ENCODE results near the gene TRIM31. TPM values are rescaled to one million over a fixed set of nuclear protein-coding genes. Genes with fewer than 3 reads are reported as not detected.

TRIM31 gene
- polyA plus RNA-seq, 1 donor (not counting 4 experiments of a cell fraction or from before 2014, with no cell fraction given) = not detected

- TF ChIP-seq CTCF (optimal IDR thresholded peaks at IDR 0.05 in 1 of 3, IDR thresholded peaks at IDR 0.05 in 1 of 3, conservative IDR thresholded peaks at IDR 0.05 in 1 of 3; ENCODE audit: extremely low read depth in 1 of 3, insufficient read depth in 2 of 3, low read length in 3 of 3) (no peak), EZH2 (IDR thresholded peaks at IDR 0.05; ENCODE audit: low read length) (no peak)
- peaks cover 17% of the 10 kb centered on the region for H3K4me1 ChIP-seq (ENCODE audit: control insufficient read depth, extremely low read depth, insufficient read depth, low read length)
- no peak overlapping the region for H3K27ac ChIP-seq (ENCODE audit: control insufficient read depth, insufficient read depth, low read length)
- no peaks in the 10 kb centered on the region for H3K79me2 ChIP-seq (ENCODE audit: control insufficient read depth, insufficient read depth, low read length)
- no peak overlapping the region for H3K4me3 ChIP-seq (ENCODE audit: control insufficient read depth in 2 of 3, extremely low read depth in 1 of 3, insufficient read depth in 2 of 3, low read depth in 1 of 3, low read length in 3 of 3)
- H3K27me3 ChIP-seq (ENCODE audit: control insufficient read depth, extremely low read depth, insufficient read depth, low read length) = no peaks in the 10 kb centered on the region
- H3K4me2 ChIP-seq (ENCODE audit: control insufficient read depth, extremely low read depth, insufficient read depth, low read depth, low read length) = no peak overlapping the region
- H3K9ac ChIP-seq (ENCODE audit: control insufficient read depth, extremely low read depth, insufficient read depth, low read length) = no peak overlapping the region
- H3K36me3 ChIP-seq (ENCODE audit: control insufficient read depth in 2 of 2, extremely low read depth in 1 of 2, insufficient read depth in 2 of 2, low read length in 2 of 2) = no peaks in the 10 kb centered on the region
- no peaks in the 10 kb centered on the region for H3K9me3 ChIP-seq (ENCODE audit: control insufficient read depth, low read depth, low read length)
- dilution Hi-C loops (cut with MboI; ENCODE audit: extremely low pct_ligation_motif_present, low sequenced_read_pairs) = no loop called here
- H4K20me1 ChIP-seq (ENCODE audit: control insufficient read depth, extremely low read depth, insufficient read depth, low read length) = no peaks in the 10 kb centered on the region
- H2AFZ ChIP-seq (ENCODE audit: control insufficient read depth, low read length) = no peak overlapping the region
- DNase-seq (ENCODE audit: low read depth, low spot score) (no peak), FAIRE-seq (no peak)
- no peaks in the 10 kb centered on the region for H3K9me1 ChIP-seq (ENCODE audit: control insufficient read depth, extremely low read depth, insufficient read depth, low read length)
These were observed 25.0 kb downstream of the TRIM31 start for GRCh38 chr6:30087876-30088275.

- no peaks in the 10 kb centered on the region for H3K79me2 ChIP-seq (ENCODE audit: control insufficient read depth, insufficient read depth, low read length)
- FAIRE-seq = no peak
- dilution Hi-C loops (cut with MboI; ENCODE audit: extremely low pct_ligation_motif_present, low sequenced_read_pairs) = loop anchor here (10.0 kb wide), 1 partner anchor 58 kb away; the partner anchor contains the start of gene TRIM40
- no peak overlapping the region for H3K9ac ChIP-seq (ENCODE audit: control insufficient read depth, extremely low read depth, insufficient read depth, low read length)
- no peaks in the 10 kb centered on the region for H3K9me3 ChIP-seq (ENCODE audit: control insufficient read depth, low read depth, low read length)
- peaks cover 15% of the 10 kb centered on the region for H3K4me1 ChIP-seq (ENCODE audit: control insufficient read depth, extremely low read depth, insufficient read depth, low read length)
- H4K20me1 ChIP-seq (ENCODE audit: control insufficient read depth, extremely low read depth, insufficient read depth, low read length) = no peaks in the 10 kb centered on the region
- no peak for DNase-seq (ENCODE audit: low read depth, low spot score)
- H3K9me1 ChIP-seq (ENCODE audit: control insufficient read depth, extremely low read depth, insufficient read depth, low read length) = no peaks in the 10 kb centered on the region
- H3K36me3 ChIP-seq (ENCODE audit: control insufficient read depth in 2 of 2, extremely low read depth in 1 of 2, insufficient read depth in 2 of 2, low read length in 2 of 2) = no peaks in the 10 kb centered on the region
- H2AFZ ChIP-seq (ENCODE audit: control insufficient read depth, low read length) = no peak overlapping the region
- peaks cover 4% of the 10 kb centered on the region for H3K27me3 ChIP-seq (ENCODE audit: control insufficient read depth, extremely low read depth, insufficient read depth, low read length)
- no peak overlapping the region for H3K27ac ChIP-seq (ENCODE audit: control insufficient read depth, insufficient read depth, low read length)
- H3K4me3 ChIP-seq (ENCODE audit: control insufficient read depth in 2 of 3, extremely low read depth in 1 of 3, insufficient read depth in 2 of 3, low read depth in 1 of 3, low read length in 3 of 3) = no peak overlapping the region
- TF ChIP-seq EZH2 (IDR thresholded peaks at IDR 0.05; ENCODE audit: low read length) = no peak
- TF ChIP-seq CTCF (optimal IDR thresholded peaks at IDR 0.05 in 1 of 3, IDR thresholded peaks at IDR 0.05 in 1 of 3, conservative IDR thresholded peaks at IDR 0.05 in 1 of 3; ENCODE audit: extremely low read depth in 1 of 3, insufficient read depth in 2 of 3, low read length in 3 of 3) = no peak
- H3K4me2 ChIP-seq (ENCODE audit: control insufficient read depth, extremely low read depth, insufficient read depth, low read depth, low read length) = no peak overlapping the region
These were observed 35.7 kb downstream of the TRIM31 start for GRCh38 chr6:30077218-30077617.

Data from keratinocyte (primary cell).